OCI-LY3 (cell line): ENCODE measurements around the gene NTNG1.

Experiments used
- H2AFZ ChIP-seq: fragments of 200-600, 300-600 bp; shearing (Covaris generic); 2 replicates; pipeline ENCODE4 v1.6.0; 2014; ENCODE audit warnings: antibody characterized with exemption, low read depth, low read length
- H3K27ac ChIP-seq: fragments of 200-600, 300-600 bp; sonication (generic); 2 replicates; pipeline ENCODE4 v1.5.1; 2014; ENCODE audit warnings: mild to moderate bottlenecking, low read length, moderate library complexity, mixed read lengths
- H3K27me3 ChIP-seq: fragments of 200-600, 300-600 bp; sonication (generic); 2 replicates; pipeline ENCODE4 v1.6.1; 2014; ENCODE audit warnings: low read depth, low read length, mixed read lengths
- H3K36me3 ChIP-seq: fragments of 200-600, 300-600 bp; sonication (generic); replicated peaks from 2 replicates; pipeline ENCODE3; 2014; ENCODE audit warnings: low read depth, low read length, mixed read lengths
- H3K4me1 ChIP-seq: fragments of 300-600, 200-600 bp; sonication (generic); 2 replicates; pipeline ENCODE4 v1.6.1; 2014; ENCODE audit warnings: low read length, mixed read lengths
- H3K4me2 ChIP-seq: fragments of 200-600, 300-600 bp; sonication (generic); 2 replicates; pipeline ENCODE4 v1.6.1; 2014; ENCODE audit warnings: low read length, mixed read lengths
- H3K4me3 ChIP-seq: fragments of 300-600, 200-600 bp; sonication (generic); 2 replicates; pipeline ENCODE4 v1.5.1; 2014; ENCODE audit warnings: antibody characterized with exemption, mild to moderate bottlenecking, low read length, moderate library complexity
- H3K79me2 ChIP-seq: fragments of 300-600, 200-600 bp; shearing (Covaris generic); 2 replicates; pipeline ENCODE4 v1.6.1; 2014; ENCODE audit warnings: mild to moderate bottlenecking, low read length, mixed read lengths
- H3K9ac ChIP-seq: fragments of 300-600, 200-600 bp; shearing (Covaris generic); 2 replicates; pipeline ENCODE4 v1.6.0; 2014; ENCODE audit warnings: mild to moderate bottlenecking, low read length, moderate library complexity
- H3K9me3 ChIP-seq: fragments of 200-600, 300-600 bp; shearing (Covaris generic); 2 replicates; pipeline ENCODE4 v1.6.1; 2014; ENCODE audit warnings: low read length, mixed read lengths; ENCODE audit not compliant: insufficient read depth
- H4K20me1 ChIP-seq: fragments of 200-600, 300-600 bp; sonication (generic); 2 replicates; pipeline ENCODE4 v1.6.1; 2016; ENCODE audit warnings: low read length, mixed read lengths; ENCODE audit not compliant: insufficient read depth
- CTCF ChIP-seq: fragments of 200-600, 300-600 bp; sonication (generic); IDR thresholded peaks from 2 replicates; pipeline ENCODE4 v1.5.1; 2014; ENCODE audit warnings: antibody characterized with exemption, low read length, low read depth
- EZH2phosphoT487 ChIP-seq: fragments of 200-600 bp; shearing (Covaris generic); IDR thresholded peaks from 2 replicates; pipeline ENCODE4 v1.6.1; 2018; ENCODE audit warnings: antibody characterized with exemption, mixed run types, low read depth

The NTNG1 gene

GRCh38 chr1:107244709-107245500, 104.1 kb downstream of the NTNG1 start:
- H3K4me1 ChIP-seq = peaks cover 37% of the 10 kb centered on the region
- no peak overlapping the region for H3K9ac ChIP-seq
- no peaks in the 10 kb centered on the region for H3K27me3 ChIP-seq
- no peaks in the 10 kb centered on the region for H3K36me3 ChIP-seq
- H2AFZ ChIP-seq = no peak overlapping the region
- no peaks in the 10 kb centered on the region for H3K9me3 ChIP-seq
- H3K4me3 ChIP-seq = no peak overlapping the region
- no peak overlapping the region for H3K27ac ChIP-seq
- H3K79me2 ChIP-seq = peaks cover 4% of the 10 kb centered on the region
- peaks cover 20% of the 10 kb centered on the region; the same call in 1 of the 2 replicates for H4K20me1 ChIP-seq
- TF ChIP-seq EZH2phosphoT487 (no peak), CTCF (no peak)
- no peak overlapping the region for H3K4me2 ChIP-seq

- H3K79me2 ChIP-seq = peaks cover 4% of the 10 kb centered on the region
- H4K20me1 ChIP-seq = peaks cover 27% of the 10 kb centered on the region
- no peaks in the 10 kb centered on the region for H3K36me3 ChIP-seq
- peak overlapping the region; percentile 59 for H3K4me3 ChIP-seq
- H3K27me3 ChIP-seq = no peaks in the 10 kb centered on the region
- H3K4me1 ChIP-seq = peaks cover 54% of the 10 kb centered on the region
- no peak overlapping the region for H2AFZ ChIP-seq
- TF ChIP-seq CTCF = no peak
- no peak for TF ChIP-seq EZH2phosphoT487
- peak overlapping the region; percentile 89 for H3K27ac ChIP-seq
- peak overlapping the region; percentile 43 for H3K9ac ChIP-seq
- no peaks in the 10 kb centered on the region for H3K9me3 ChIP-seq
- H3K4me2 ChIP-seq = peak overlapping the region; percentile 79
Measured at GRCh38 chr1:107246775-107247345, 106.0 kb downstream of the NTNG1 start.

GRCh38 chr1:107247679-107248078, 106.8 kb downstream of the NTNG1 start:
- no peak overlapping the region for H2AFZ ChIP-seq
- no peaks in the 10 kb centered on the region for H3K9me3 ChIP-seq
- H3K27ac ChIP-seq = peak overlapping the region; percentile 89
- H4K20me1 ChIP-seq = peaks cover 34% of the 10 kb centered on the region
- H3K9ac ChIP-seq = peak overlapping the region; percentile 43
- H3K4me1 ChIP-seq = peaks cover 63% of the 10 kb centered on the region
- TF ChIP-seq CTCF (no peak), EZH2phosphoT487 (no peak)
- H3K36me3 ChIP-seq = no peaks in the 10 kb centered on the region
- peak overlapping the region; percentile 79 for H3K4me2 ChIP-seq
- H3K27me3 ChIP-seq = no peaks in the 10 kb centered on the region
- peaks cover 7% of the 10 kb centered on the region for H3K79me2 ChIP-seq
- peak overlapping the region; percentile 59 for H3K4me3 ChIP-seq

- Histone ChIP-seq H3K4me1 (peaks cover 69% of the 10 kb centered on the region), H3K27me3 (no peaks in the 10 kb centered on the region), H4K20me1 (peaks cover 46% of the 10 kb centered on the region), H3K9me3 (no peaks in the 10 kb centered on the region), H3K36me3 (no peaks in the 10 kb centered on the region), H3K4me3 (no peak overlapping the region), H3K9ac (no peak overlapping the region), H3K4me2 (no peak overlapping the region), H3K27ac (no peak overlapping the region), H2AFZ (no peak overlapping the region), H3K79me2 (peaks cover 19% of the 10 kb centered on the region)
- TF ChIP-seq CTCF = no peak
Measured at GRCh38 chr1:107250169-107250568, 109.3 kb downstream of the NTNG1 start.
